Hepatocyte (in vitro differentiated cells): ENCODE data around the gene SYNDIG1. TPM values are rescaled to one million over a fixed set of nuclear protein-coding genes. Genes with fewer than 3 reads are reported as not detected.

ENCODE experiments used
- DNase-seq: peaks from one replicate; pipeline ENCODE4 v3.0.0-alpha.2; 2016; ENCODE audit warnings: low spot score
- H2AFZ ChIP-seq: fragments of 200-600 bp; sonication (generic); 2 replicates; pipeline ENCODE4 v1.6.0; 2016; ENCODE audit warnings: antibody characterized with exemption, mild to moderate bottlenecking
- H3K27ac ChIP-seq: fragments of 200-600 bp; sonication (generic); 2 replicates; pipeline ENCODE4 v1.5.1; 2016; ENCODE audit warnings: mild to moderate bottlenecking
- H3K27me3 ChIP-seq: fragments of 200-600 bp; sonication (generic); 2 replicates; pipeline ENCODE4 v1.6.1; 2016
- H3K36me3 ChIP-seq: fragments of 200-600 bp; sonication (generic); replicated peaks from 2 replicates; pipeline ENCODE4 v1.5.1; 2016; ENCODE audit warnings: low read depth; ENCODE audit not compliant: insufficient read depth
- H3K4me1 ChIP-seq: fragments of 200-600 bp; sonication (generic); 2 replicates; pipeline ENCODE4 v1.5.1; 2016; ENCODE audit warnings: mild to moderate bottlenecking, moderate library complexity; ENCODE audit not compliant: insufficient read depth
- H3K4me2 ChIP-seq: fragments of 200-600 bp; sonication (generic); 2 replicates; pipeline ENCODE4 v1.6.0; 2016
- H3K4me3 ChIP-seq: fragments of 200-600 bp; sonication (generic); 2 replicates; pipeline ENCODE4 v1.5.1; 2016; ENCODE audit warnings: mild to moderate bottlenecking
- H3K79me2 ChIP-seq: fragments of 200-600 bp; sonication (generic); 2 replicates; pipeline ENCODE4 v1.6.0; 2017; ENCODE audit warnings: mild to moderate bottlenecking
- H3K9me2 ChIP-seq: fragments of 200-600 bp; sonication (generic); replicated peaks from 2 replicates; pipeline ENCODE4 v1.6.0; 2017; ENCODE audit warnings: mild to moderate bottlenecking; ENCODE audit not compliant: insufficient read depth
- H3K9me3 ChIP-seq: fragments of 200-600 bp; sonication (generic); 2 replicates; pipeline ENCODE4 v1.5.1; 2016; ENCODE audit warnings: low read depth, mild to moderate bottlenecking
- H4K20me1 ChIP-seq: fragments of 200-600 bp; sonication (generic); 2 replicates; pipeline ENCODE4 v1.6.0; 2016; ENCODE audit warnings: mild to moderate bottlenecking; ENCODE audit not compliant: insufficient read depth, poor library complexity, severe bottlenecking
- CTCF ChIP-seq: fragments of 200-600 bp; sonication (generic); IDR thresholded peaks from 2 replicates; pipeline ENCODE4 v1.5.1; 2016; ENCODE audit warnings: antibody characterized with exemption, mild to moderate bottlenecking; ENCODE audit not compliant: poor library complexity
- EZH2 ChIP-seq: fragments of 200-600 bp; sonication (generic); IDR thresholded peaks from 2 replicates; pipeline ENCODE4 v1.6.1; 2016; ENCODE audit warnings: antibody characterized with exemption, mild to moderate bottlenecking, borderline replicate concordance
- EZH2phosphoT487 ChIP-seq: fragments of 200-600 bp; sonication (generic); IDR thresholded peaks from one replicate; pipeline ENCODE4 v1.6.1; 2018; ENCODE audit warnings: antibody characterized with exemption, mild to moderate bottlenecking, low read depth, moderate library complexity; ENCODE audit not compliant: unreplicated experiment, severe bottlenecking
- WGBS: methylation state at CpG from one replicate; pipeline ENCODE4 v1.1.6; 2016; ENCODE audit warnings: low lambda C conversion rate; ENCODE audit errors: missing lambda C conversion rate; 5-methylcytosine and 5-hydroxymethylcytosine counted together
- polyA plus RNA-seq: library from polyadenylated mRNA; unstranded; fragments of >200 nt; fragmentation: Nextera tagmentation; extraction: Ambion mirVana; gene quantifications from 2 replicates; pipeline ENCODE4 v1.2.1, GENCODE V29; 2016
- total RNA-seq: library from RNA; depleted of rRNA; stranded (reverse); fragments of >200 nt; gene quantifications from 2 replicates; pipeline ENCODE4 v1.2.3, GENCODE V29; 2014

Gene SYNDIG1
- total and polyA plus RNA-seq, 2 experiments from 2014 or later: 1.5 to 2.3 TPM

- H3K4me2 ChIP-seq: no peak overlapping the region
- TF ChIP-seq EZH2: no peak
- TF ChIP-seq CTCF: no peak
- no peak for TF ChIP-seq EZH2phosphoT487
- H4K20me1 ChIP-seq: no peaks in the 10 kb centered on the region
- H3K27me3 ChIP-seq: no peaks in the 10 kb centered on the region
- DNase-seq: no peak
- H2AFZ ChIP-seq: no peak overlapping the region
- 92% methylated on average over 6 of the region's 6 CpGs for WGBS
- no peaks in the 10 kb centered on the region for H3K9me3 ChIP-seq
- H3K4me3 ChIP-seq: no peak overlapping the region
- peaks cover 17% of the 10 kb centered on the region for H3K4me1 ChIP-seq
- no peaks in the 10 kb centered on the region for H3K36me3 ChIP-seq
- no peaks in the 10 kb centered on the region for H3K9me2 ChIP-seq
- no peaks in the 10 kb centered on the region for H3K79me2 ChIP-seq
- H3K27ac ChIP-seq: no peak overlapping the region
Measured at GRCh38 chr20:24499472-24499871, 30.0 kb downstream of the SYNDIG1 start.

DNA sequence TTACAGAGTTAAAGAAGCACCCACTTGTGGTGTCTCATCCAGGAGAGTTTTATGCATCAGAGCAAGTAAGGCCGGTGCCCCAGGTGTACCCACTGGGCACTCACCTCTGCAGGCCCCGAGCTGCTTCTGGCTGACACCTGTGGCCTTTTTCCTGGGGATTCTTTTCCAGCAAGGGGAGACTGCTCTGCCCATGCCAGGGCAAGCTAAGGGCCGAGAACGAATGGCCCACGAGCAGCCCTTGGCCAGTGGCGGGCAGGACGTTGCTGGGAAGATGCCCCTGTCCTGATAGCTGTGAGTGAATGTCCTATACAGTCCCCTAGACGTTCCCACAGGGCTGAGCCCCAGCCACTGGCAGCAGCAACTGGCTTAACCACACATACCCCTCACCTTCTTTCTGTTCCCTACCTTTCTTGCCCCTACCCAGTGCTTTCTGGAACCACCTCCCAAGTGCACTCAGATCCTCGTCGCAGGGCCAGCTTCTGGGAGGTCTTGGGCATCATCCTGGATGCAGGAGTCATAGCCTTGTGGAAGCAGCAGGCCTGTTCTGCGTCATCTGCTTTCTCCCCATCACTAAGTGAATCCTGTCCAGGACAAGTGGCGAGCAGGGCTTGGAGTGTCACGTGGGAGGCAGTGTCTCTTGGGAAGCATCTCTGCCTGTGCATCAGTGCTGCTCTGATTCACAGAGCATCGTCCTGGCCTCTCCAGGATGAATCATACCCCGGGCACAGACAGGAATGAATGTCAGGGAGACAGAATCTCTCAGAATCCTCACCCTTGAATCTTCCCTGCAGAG lies 32.5 kb downstream of the SYNDIG1 start:
- Histone ChIP-seq H3K9me3 (no peaks in the 10 kb centered on the region), H3K4me1 (peaks cover 17% of the 10 kb centered on the region), H3K9me2 (no peaks in the 10 kb centered on the region), H2AFZ (no peak overlapping the region), H4K20me1 (no peaks in the 10 kb centered on the region), H3K36me3 (no peaks in the 10 kb centered on the region), H3K4me2 (no peak overlapping the region), H3K27me3 (no peaks in the 10 kb centered on the region), H3K27ac (peak overlapping the region; percentile 86), H3K4me3 (no peak overlapping the region), H3K79me2 (no peaks in the 10 kb centered on the region)
- DNase-seq: peak; percentile 76
- 69% methylated on average over 15 of the region's 15 CpGs for WGBS
- TF ChIP-seq EZH2 (no peak), EZH2phosphoT487 (no peak), CTCF (no peak)

DNA sequence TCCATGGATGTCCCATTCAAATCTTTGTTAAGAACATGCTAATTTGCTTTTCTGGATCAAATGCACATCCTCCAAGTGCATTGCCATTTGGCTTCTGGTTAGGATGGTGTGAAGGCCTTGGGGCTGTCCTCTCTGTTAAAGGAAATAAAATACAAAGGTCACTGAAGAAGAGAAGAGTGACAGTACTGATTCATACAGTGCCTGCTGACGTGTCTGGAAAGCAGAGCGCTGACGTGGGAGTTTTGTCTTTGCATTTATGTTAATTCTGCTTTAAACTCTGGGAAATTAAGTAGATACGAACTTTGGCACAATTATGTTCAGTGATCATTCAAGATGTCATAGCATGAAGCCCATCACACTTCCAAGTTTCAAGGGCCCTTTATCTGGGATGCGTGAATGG lies 33.2 kb downstream of the SYNDIG1 start:
- TF ChIP-seq EZH2 (no peak), EZH2phosphoT487 (no peak), CTCF (no peak)
- Histone ChIP-seq H2AFZ (no peak overlapping the region), H3K36me3 (no peaks in the 10 kb centered on the region), H3K27me3 (no peaks in the 10 kb centered on the region), H3K4me3 (no peak overlapping the region), H3K9me2 (no peaks in the 10 kb centered on the region), H3K9me3 (no peaks in the 10 kb centered on the region), H3K4me1 (peaks cover 13% of the 10 kb centered on the region), H3K79me2 (no peaks in the 10 kb centered on the region), H4K20me1 (no peaks in the 10 kb centered on the region), H3K27ac (peak overlapping the region; percentile 86), H3K4me2 (peak overlapping the region; percentile 24)
- 76% methylated on average over 5 of the region's 5 CpGs for WGBS
- no peak for DNase-seq
